HG02642 (cell line): Measurements from ENCODE around the gene SH3BP5.

Experiments used
- ATAC-seq: cut with Tn5 transposase; IDR thresholded peaks from one replicate; pipeline ENCODE4 v1.9.1; 2021; ENCODE audit warnings: mild to moderate bottlenecking; ENCODE audit not compliant: unreplicated experiment, poor library complexity

SH3BP5 gene

GRCh38 chr3:15348246-15348645 lies 15.9 kb upstream of the SH3BP5 start:
- no peak for ATAC-seq

GRCh38 chr3:15347737-15348110 lies 15.3 kb upstream of the SH3BP5 start:
- no peak for ATAC-seq

- no peak for ATAC-seq
Observed at GRCh38 chr3:15347063-15347736, 14.8 kb upstream of the SH3BP5 start.

GRCh38 chr3:15346516-15346915 lies 14.1 kb upstream of the SH3BP5 start:
- ATAC-seq = no peak

- ATAC-seq = peak; percentile 92
Observed at GRCh38 chr3:15345608-15346137, 13.3 kb upstream of the SH3BP5 start.

GRCh38 chr3:15345066-15345607 lies 12.8 kb upstream of the SH3BP5 start:
- ATAC-seq = peak; percentile 29

GRCh38 chr3:15342945-15343344 lies 10.6 kb upstream of the SH3BP5 start:
- ATAC-seq = no peak

GRCh38 chr3:15342246-15342645 lies 9.9 kb upstream of the SH3BP5 start:
- ATAC-seq = no peak

- ATAC-seq = no peak
Observed at GRCh38 chr3:15341030-15341726, 8.8 kb upstream of the SH3BP5 start.

- no peak for ATAC-seq
Observed at GRCh38 chr3:15339786-15340215, 7.4 kb upstream of the SH3BP5 start.

GRCh38 chr3:15339001-15339400 lies 6.6 kb upstream of the SH3BP5 start:
- no peak for ATAC-seq

- no peak for ATAC-seq
Observed at GRCh38 chr3:15337963-15338362, 5.6 kb upstream of the SH3BP5 start.

GRCh38 chr3:15336057-15336456 lies 3.7 kb upstream of the SH3BP5 start:
- no peak for ATAC-seq

GRCh38 chr3:15333956-15334263 lies 1.5 kb upstream of the SH3BP5 start:
- ATAC-seq = no peak

GRCh38 chr3:15333099-15333955 lies 941 bp upstream of the SH3BP5 start:
- ATAC-seq = no peak

GRCh38 chr3:15331606-15332404 lies 581 bp downstream of the SH3BP5 start:
- ATAC-seq = peak; percentile 32

GRCh38 chr3:15331072-15331605 lies 1.2 kb downstream of the SH3BP5 start:
- ATAC-seq = no peak

GRCh38 chr3:15330031-15330596 lies 2.3 kb downstream of the SH3BP5 start:
- ATAC-seq = no peak
